Posterior cingulate gyrus (tissue), 11 donors: ENCODE data around the gene MDH1.

Experiments
- DNase-seq, 10 donors: peaks; one replicate each; pipeline versions ENCODE4 v3.0.0 to v3.0.0-alpha.2; 2020 to 2021; ENCODE audit warnings: mixed read lengths in 3 of 10
- intact Hi-C: fragments of 100-400 bp; cut with DNase I; formaldehyde crosslinking; loops from one replicate; pipeline ENCODE4 v1.15.1; 2023

MDH1 gene

DNA sequence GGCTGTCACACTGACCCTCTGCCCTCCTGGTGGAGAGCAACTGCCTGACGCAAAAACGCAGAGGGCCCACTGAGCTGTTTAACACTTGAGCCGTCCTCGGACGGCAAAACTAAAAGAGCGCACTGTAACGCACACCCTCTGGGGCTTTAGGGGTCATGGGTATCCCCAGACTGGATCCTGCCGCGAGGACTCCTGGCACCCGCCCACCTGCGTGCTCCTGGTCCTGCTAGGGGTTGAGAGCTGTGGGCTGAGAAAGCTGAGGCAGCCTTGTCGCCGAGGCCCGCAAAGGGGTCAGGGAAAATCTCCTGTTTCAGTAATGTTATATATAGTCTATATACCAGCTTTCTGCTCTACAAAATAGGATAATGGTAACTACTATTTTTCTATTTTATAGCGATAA lies 39.1 kb downstream of the MDH1 start:
- DNase-seq, result peak in 1 of 10 donors; percentile 69

DNA sequence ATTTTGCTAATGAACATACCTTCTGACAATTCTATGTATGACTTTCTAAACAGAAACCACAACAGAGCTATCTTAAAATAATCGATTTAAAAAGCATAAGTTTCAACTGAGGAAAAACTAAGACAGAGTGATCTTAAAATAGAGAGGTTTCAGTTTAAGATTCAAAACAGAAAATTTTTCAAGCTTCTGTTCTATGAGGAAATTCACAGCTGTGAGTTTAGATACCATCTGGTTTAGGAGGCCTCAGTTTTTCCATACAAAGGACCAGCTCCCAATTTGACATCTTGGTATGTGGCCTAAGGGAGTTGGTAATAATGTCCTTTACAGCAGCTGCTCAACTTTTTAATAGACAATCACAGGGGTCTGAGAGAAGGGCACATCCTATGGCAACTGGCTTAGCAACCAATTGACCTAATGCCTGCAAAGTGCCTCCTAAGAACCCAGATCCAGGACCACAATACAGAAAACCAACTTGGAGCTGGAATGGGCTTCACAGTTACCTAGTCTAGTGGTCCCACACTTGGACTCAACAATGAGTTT lies 39.7 kb downstream of the MDH1 start:
- intact Hi-C loops, result no loop called here
- DNase-seq, result no peak

More for the DNA sequence above, 39.1 kb downstream of the MDH1 start:
- intact Hi-C loops, result no loop called here

DNA sequence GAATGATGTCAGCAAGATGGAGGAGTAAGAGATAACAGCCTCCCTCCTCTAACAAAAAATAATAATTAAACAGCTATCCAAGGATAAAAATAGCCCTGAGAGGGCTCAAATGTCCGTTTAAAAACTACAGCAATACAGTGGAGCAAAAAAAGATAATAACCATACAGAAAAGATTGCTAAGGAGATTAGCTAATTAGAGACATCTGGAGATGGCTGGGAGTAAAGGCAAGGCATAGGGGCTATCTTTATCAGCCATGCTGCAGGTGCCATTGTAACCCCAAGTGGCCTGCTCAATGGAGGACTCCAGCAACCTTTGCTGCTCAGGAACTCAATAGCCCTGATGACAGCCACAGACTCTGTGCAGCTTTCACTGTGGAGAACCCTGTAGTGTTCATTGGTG lies 42.7 kb downstream of the MDH1 start:
- intact Hi-C loops, result no loop called here
- no peak for DNase-seq

DNA sequence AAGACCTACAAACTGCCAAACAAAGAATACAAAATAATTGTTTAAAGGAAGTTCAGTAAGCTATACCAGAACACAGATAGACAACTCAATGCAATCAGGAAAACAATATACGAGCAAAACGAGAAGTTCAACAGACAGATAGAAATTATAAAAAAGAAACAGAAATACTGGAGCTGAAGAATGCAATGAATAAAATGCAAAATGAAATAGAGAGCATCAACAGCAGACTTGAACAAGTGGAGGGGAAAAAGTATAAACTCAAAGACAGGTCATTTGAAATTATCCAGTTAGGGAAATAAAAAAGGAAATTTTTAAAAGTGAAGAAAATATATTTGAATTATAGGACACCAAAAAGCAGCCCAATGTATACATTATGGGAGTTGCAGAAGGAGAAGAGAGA lies 43.6 kb downstream of the MDH1 start:
- intact Hi-C loops, result no loop called here

DNA sequence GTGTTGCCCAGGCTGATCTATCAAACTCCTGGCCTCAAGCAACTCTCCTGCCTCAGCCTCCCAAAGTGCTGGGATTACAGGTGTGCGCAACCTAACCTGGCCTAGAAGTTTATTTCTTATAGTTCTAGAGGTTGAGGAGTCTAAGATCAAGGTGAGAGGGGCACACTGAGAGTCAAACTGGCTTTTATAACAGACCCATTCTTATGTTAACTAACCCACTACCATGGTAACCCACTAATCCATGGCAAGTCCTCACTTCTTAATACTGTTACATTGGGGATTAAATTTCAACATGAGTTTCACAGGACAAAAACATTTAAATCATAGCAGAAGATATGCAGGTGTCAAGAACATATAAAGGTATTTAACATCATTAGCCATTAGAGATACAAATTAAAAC lies 50.6 kb downstream of the MDH1 start:
- no peak for DNase-seq
- intact Hi-C loops, result no loop called here

More for the DNA sequence above, 43.6 kb downstream of the MDH1 start:
- no peak for DNase-seq

DNA sequence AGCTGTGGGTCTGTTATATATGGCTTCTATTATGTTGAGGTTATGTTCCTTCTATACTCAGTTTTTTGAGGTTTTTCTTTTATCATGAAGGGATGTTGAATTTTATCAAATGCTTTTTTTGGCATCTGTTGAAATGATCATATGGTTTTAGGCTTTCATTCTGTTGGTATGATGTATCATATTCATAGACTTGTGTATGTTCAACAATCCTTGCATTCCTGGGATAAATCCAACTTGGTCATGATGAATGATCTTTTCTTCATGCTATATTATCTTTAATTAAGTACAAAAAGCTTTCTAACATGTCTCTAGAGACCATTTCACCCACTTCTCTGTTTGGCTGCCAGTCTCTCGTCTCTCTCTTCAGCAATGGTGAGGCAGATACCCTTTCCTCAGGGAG lies 54.2 kb downstream of the MDH1 start:
- intact Hi-C loops, result no loop called here
- DNase-seq, result no peak

DNA sequence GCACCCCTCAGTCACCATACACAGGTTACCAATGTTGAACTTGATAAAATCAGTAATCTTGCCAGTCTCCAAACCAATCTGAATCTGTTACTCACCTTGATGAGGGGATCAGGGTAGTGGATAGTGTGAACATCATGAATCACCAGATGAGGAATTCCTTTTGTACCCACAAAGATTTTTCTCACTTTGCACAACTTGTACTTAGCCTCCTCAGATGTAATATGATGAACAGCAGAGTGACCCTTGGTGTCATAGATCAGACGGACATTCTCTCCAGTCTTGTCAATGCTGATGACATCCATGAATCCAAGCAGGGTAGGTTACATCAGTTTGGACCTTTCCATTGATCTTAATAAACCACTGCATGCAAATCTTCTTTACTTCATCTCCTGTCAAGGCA lies 54.7 kb downstream of the MDH1 start:
- no peak for DNase-seq
- intact Hi-C loops, result no loop called here

DNA sequence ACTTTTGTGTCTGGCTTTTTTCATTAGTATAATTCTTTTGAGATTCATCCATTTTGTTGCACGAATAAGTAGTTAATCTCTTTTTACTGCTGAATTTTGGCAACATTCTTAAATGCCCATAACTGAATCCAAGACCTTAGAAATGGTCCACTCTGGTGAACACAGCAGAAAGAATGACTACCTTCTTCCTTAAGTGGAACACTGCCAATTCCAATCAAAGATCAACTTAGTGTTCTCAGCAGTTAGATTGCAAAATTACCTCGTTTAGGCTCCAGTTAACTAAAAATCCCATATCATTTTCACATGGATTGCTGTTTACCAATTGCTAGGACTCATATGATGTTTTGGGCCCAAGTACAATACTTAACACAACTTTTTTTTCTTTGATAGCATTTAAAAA lies 59.9 kb downstream of the MDH1 start:
- intact Hi-C loops, result no loop called here
- no peak for DNase-seq

DNA sequence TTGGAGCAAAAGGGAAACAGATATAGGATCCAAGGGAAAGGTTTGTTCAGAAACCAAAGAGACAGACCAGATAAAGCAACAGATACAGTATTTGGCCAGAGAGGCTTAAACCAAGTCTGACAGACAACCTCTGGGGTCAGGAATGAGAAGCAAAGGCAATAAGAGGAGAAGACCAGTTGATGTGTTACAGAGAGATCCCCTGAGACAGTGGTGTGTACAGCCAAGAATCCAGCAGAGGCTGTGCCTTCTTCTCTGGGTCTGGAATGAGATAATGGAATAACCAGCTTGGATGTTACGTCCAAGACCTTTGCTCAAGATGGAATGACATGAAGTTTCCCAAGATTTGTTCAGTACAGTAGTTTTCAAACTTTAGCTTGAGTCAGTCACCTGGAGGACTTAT lies 61.1 kb downstream of the MDH1 start:
- DNase-seq, result no peak
- intact Hi-C loops, result no loop called here

DNA sequence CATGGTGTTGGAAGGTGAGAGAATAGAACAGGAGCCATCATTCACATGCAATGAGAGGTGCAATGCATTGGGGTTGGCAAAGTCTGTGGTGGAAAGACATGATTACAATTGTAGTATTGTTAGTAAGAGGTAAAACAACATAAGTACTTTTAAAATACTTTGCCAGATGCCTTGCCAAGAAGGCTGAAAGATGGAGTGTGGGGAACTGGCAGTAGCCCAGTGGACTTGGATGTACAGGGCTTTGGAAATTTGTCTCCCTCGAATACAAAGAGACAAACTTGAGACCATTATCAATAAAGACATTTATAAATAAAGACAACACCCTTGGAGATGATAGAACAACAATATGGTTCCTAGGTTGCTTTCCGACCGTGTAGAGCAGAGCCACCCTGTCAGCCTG lies 62.0 kb downstream of the MDH1 start:
- intact Hi-C loops, result no loop called here
- DNase-seq, result peak in 2 of 10 donors; percentile 5 to 64

DNA sequence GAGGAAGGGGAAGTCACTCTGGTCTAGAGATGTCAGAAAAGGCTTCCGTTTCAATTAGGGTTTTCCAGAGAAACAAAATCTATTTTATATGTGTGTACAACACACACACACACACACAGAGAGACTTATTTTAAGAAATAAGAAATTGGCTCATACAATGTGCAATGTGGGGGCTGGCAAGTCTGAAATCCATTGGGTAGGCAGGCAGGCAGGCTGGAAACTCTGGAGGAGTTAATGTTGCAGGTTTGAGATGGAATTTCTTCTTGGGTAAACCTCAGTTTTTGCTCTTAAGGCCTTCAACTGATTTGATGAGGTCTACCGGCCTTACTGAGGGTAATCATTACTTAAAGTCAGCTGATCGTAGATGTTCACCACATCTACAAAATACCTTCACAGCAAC lies 62.6 kb downstream of the MDH1 start:
- intact Hi-C loops, result no loop called here
- DNase-seq, result peak in 3 of 10 donors; percentile 8 to 61 (median 11)

DNA sequence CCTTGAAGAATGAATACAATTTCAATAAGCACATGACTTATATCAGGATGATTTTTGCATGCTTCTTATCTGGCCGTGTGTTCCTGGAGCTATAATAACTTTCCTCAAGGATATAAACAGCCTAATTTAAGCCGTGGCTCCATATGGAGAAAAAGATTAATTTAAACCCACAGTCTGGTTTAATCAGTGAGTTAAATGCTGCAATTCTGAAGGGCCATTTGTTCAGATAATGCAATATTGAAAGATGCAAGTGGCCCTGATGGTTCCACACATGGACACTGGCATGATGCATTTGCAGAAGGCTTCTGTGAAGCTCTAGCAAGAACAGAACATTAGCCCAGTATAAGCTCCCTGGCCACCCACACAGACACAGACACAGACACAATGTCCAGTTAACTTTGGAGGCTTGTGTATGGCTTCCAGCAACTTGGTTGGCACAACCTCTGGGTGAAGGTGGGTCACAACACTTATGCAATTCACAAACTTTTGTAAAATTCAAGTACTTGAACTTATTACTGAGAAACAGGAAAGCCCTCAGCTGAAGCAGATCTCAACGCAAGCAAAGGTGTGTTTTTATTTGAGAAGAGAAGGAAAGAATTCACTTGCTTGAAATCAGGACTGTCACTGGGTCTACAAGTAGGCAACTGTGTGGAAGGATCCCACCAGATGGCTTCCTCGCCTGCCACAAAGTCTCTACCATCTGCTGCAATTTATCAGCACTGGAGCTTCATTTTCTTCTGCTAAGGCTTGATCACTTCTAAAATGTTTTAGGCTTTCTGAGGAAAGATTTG lies 63.3 kb downstream of the MDH1 start:
- DNase-seq, result peak in 4 of 10 donors; percentile 25 to 87 (median 48)
- intact Hi-C loops, result no loop called here

DNA sequence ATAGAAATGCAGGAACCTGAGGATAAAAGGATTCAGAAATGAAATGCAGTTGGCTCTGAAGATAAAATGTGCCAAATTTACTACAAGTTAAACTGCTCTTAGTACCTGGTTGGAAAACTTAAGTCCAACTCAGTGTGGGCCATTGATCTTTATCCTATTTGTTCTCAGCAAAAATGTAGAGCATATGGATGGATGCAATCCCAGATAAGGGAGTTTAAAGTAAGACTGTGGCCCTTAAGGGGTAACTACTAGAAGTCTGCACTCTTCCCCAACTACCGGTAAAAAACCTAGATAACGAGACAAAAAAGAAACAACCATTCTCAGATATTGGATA lies 63.9 kb downstream of the MDH1 start:
- intact Hi-C loops, result no loop called here
- DNase-seq, result no peak

DNA sequence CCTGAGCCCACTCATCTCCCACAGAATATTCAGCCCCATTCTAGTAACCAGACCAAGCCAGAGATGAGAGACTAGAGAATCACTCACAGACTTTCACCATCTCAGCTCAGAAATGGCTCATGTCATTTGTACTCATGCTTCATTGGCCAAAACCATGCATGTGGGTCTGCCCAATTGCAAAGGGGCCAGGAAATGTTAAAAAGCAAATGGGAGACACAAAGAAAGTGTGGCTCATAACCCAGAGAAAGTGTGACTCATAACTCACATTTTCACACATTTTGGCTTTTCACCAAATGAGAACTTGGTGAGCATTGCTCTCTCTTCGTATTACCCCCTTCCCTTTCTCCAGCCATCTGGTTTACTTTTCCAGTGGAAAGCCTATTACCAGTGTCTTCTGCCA lies 66.2 kb downstream of the MDH1 start:
- intact Hi-C loops, result no loop called here
- DNase-seq, result no peak
